H1 (cell line): Measurements from ENCODE around the gene RAPGEF5. TPM values are rescaled to one million over a fixed set of nuclear protein-coding genes. Genes with fewer than 3 reads are reported as not detected.

ENCODE experiments used
- ATF3 ChIP-seq: IDR thresholded peaks from 2 replicates; pipeline ENCODE4 v1.6.1; 2011; ENCODE audit warnings: low read depth, mild to moderate bottlenecking, low read length; ENCODE audit not compliant: insufficient read depth
- BCL11A ChIP-seq, 2 experiments: IDR thresholded peaks; one replicate each; pipeline ENCODE4 v1.6.1; 2011; ENCODE audit warnings: low read depth in 2 of 2, low read length in 2 of 2, mild to moderate bottlenecking in 2 of 2
- CTBP2 ChIP-seq: IDR thresholded peaks from 2 replicates; pipeline ENCODE4 v1.7.0; 2011; ENCODE audit warnings: borderline replicate concordance, mild to moderate bottlenecking, moderate library complexity, mixed read lengths, low read length; ENCODE audit not compliant: insufficient read depth, insufficient read length
- JUN ChIP-seq: IDR thresholded peaks from 2 replicates; pipeline ENCODE4 v1.6.1; 2011; ENCODE audit warnings: low read depth, mild to moderate bottlenecking, improper control_type of control experiment, low read length
- KDM5A ChIP-seq: fragments of 200-600 bp; IDR thresholded peaks from 2 replicates; pipeline ENCODE4 v1.7.1; 2012; ENCODE audit warnings: mild to moderate bottlenecking, low read length, inconsistent platforms, mixed read lengths
- polyA plus RNA-seq, 7 experiments: library from polyadenylated mRNA; depleted of rRNA in 3 of 7; stranded (reverse) in 5 of 7; unstranded in 2 of 7; fragments of >200 nt in 5 of 7; fragments of 200-250 nt in 2 of 7; gene quantifications; 1 replicate in 5 of 7; 2 replicates in 1 of 7; 4 replicates in 1 of 7; pipeline versions ENCODE4 v1.2.1 to v1.2.3, GENCODE V29; 2011 to 2013; ENCODE audit warnings: missing spikeins in 2 of 7, mixed read lengths in 2 of 7
- total RNA-seq: library from RNA; stranded (reverse); fragmentation: NEBNext Ultra II Directional; extraction: Animal tissue kit (Norgen Biotek cat#: 25700); gene quantifications from 2 replicates; pipeline ENCODE4 v1.2.1, GENCODE V29; 2021

RAPGEF5 gene
- total and polyA plus RNA-seq, 2 of the 8 experiments (the other 6 are each of a cell fraction or from before 2014, with no cell fraction given) = 4.4 to 22.9 TPM

- TF ChIP-seq BCL11A (IDR thresholded peaks at IDR 0.05; ENCODE audit: low read depth in 2 of 2, low read length in 2 of 2) (no peak), ATF3 (no peak), CTBP2 (no peak), KDM5A (no peak), JUN (no peak)
Observed at GRCh38 chr7:22146961-22147512, 209.9 kb downstream of the RAPGEF5 start (continued).
